Measurements from ENCODE around the gene WSCD1.

GRCh38 chr17:6138761-6139446 lies 68.7 kb downstream of the WSCD1 start:
- TF ChIP-seq REST (IDR thresholded peaks at IDR 0.05; ENCODE audit: insufficient read depth in 1 of 2, low read depth in 2 of 2, low read length in 2 of 2), result no peak
- TF ChIP-seq TAF1 (IDR thresholded peaks at IDR 0.05; ENCODE audit: borderline replicate concordance, insufficient read depth, low read length), result no peak
- no peak for TF ChIP-seq FOXP2 (optimal IDR thresholded peaks at IDR 0.05; ENCODE audit: borderline replicate concordance, extremely low read depth, extremely low read length, insufficient read depth)
